GM10847 (cell line): Measurements from ENCODE around the gene MCU.

Experiments
- POLR2A ChIP-seq: IDR thresholded peaks from 2 replicates; pipeline ENCODE4 v1.6.1; 2011; ENCODE audit not compliant: insufficient read length; ENCODE audit errors: extremely low read depth

Gene MCU

GRCh38 chr10:72691863-72692743 lies at the start of gene MCU:
Gene MCU, plus strand, starts transcription at chr10:72692143. Its CDS starts 9 bp downstream, at chr10:72692152.
- TF ChIP-seq POLR2A = peak; percentile 87

- TF ChIP-seq POLR2A = no peak
These were observed 49.6 kb upstream of the MCU start for GRCh38 chr10:72642318-72642717.

GRCh38 chr10:72645263-72645858 lies 46.6 kb upstream of the MCU start:
- TF ChIP-seq POLR2A = no peak

- no peak for TF ChIP-seq POLR2A
These were observed 43.6 kb upstream of the MCU start for GRCh38 chr10:72648301-72648700.

- no peak for TF ChIP-seq POLR2A
These were observed 42.7 kb upstream of the MCU start for GRCh38 chr10:72649291-72649690.

- no peak for TF ChIP-seq POLR2A
These were observed 38.4 kb upstream of the MCU start for GRCh38 chr10:72653383-72654096.

- no peak for TF ChIP-seq POLR2A
These were observed 37.2 kb upstream of the MCU start for GRCh38 chr10:72654720-72655119.

GRCh38 chr10:72658696-72659400 lies 33.1 kb upstream of the MCU start:
- no peak for TF ChIP-seq POLR2A

- no peak for TF ChIP-seq POLR2A
These were observed 32.2 kb upstream of the MCU start for GRCh38 chr10:72659694-72660093.

GRCh38 chr10:72660220-72660619 lies 31.7 kb upstream of the MCU start:
- no peak for TF ChIP-seq POLR2A

GRCh38 chr10:72661431-72661830 lies 30.5 kb upstream of the MCU start:
- TF ChIP-seq POLR2A = no peak

- no peak for TF ChIP-seq POLR2A
These were observed 28.0 kb upstream of the MCU start for GRCh38 chr10:72663971-72664370.

GRCh38 chr10:72665925-72666324 lies 26.0 kb upstream of the MCU start:
- no peak for TF ChIP-seq POLR2A

- no peak for TF ChIP-seq POLR2A
These were observed 24.6 kb upstream of the MCU start for GRCh38 chr10:72667207-72667864.

GRCh38 chr10:72673280-72673679 lies 18.7 kb upstream of the MCU start:
- TF ChIP-seq POLR2A = no peak
